ENCODE data around the gene RBM33. TPM values are rescaled to one million over a fixed set of nuclear protein-coding genes. Genes with fewer than 3 reads are reported as not detected.

Gene RBM33
- total and polyA plus RNA-seq, 9 of the 15 experiments (the other 6 are each of a cell fraction or from before 2014, with no cell fraction given), result 4.4 to 80.7 (median 27.3) TPM

DNA sequence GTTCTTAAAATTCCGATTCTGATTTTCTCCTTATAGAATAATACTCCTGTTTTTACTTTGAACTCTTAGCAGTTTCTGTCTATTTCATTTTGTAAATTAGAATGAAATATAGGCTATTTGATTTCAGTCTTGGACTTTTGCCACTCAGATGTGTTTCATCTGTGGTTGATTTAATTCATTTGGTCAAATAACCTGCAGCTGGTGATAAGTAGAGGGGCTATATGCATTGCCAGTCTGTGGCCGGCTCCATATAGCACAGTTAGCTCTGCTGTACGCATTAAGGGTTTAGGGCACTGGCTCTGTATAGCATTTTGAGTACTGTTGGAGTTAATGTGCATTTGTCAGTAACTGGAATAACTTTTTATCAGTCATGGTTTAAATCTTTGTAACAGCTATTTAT lies 35.7 kb downstream of the RBM33 start:
- peak overlapping the region; percentile 14; the same call in 1 of the 3 replicates for H3K27ac ChIP-seq (ENCODE audit: extremely low read depth, low read depth, low read length)
- POLR2A ChIA-PET, result interaction anchor here (0.9 to 1.7 kb wide), 4 partner anchors 8 to 30 kb away, joined by 4 to 6 read pairs (median 5); no protein-coding TSS in a partner anchor
- no TSS peak for BruUV-seq (replicated peaks)
- TF ChIP-seq PML (IDR thresholded peaks at IDR 0.05; ENCODE audit: low read length) (no peak), SIN3B (IDR thresholded peaks at IDR 0.05; ENCODE audit: low read depth) (no peak), SAFB (IDR thresholded peaks at IDR 0.05; ENCODE audit: borderline replicate concordance, low read depth, low read length) (no peak), CC2D1A (IDR thresholded peaks at IDR 0.05) (no peak), ZNF699 (CRISPR knock-in tag; IDR thresholded peaks at IDR 0.05; ENCODE audit: insufficient replicate concordance) (no peak), POLR2H (tag; IDR thresholded peaks at IDR 0.05; ENCODE audit: low read depth) (0 out of 2 replicates have a peak, but pooled peaks have one; percentile 19), MCM2 (IDR thresholded peaks at IDR 0.05; ENCODE audit: low read depth) (no peak), NR3C1 (CRISPR knock-in tag; IDR thresholded peaks at IDR 0.05) (no peak), ZNF589 (CRISPR knock-in tag; IDR thresholded peaks at IDR 0.05; ENCODE audit: low read depth) (0 out of 2 replicates have a peak, but pooled peaks have one; percentile 25), ZNF717 (CRISPR knock-in tag; IDR thresholded peaks at IDR 0.05) (no peak)
- TF ChIP-seq, protein P1, sequence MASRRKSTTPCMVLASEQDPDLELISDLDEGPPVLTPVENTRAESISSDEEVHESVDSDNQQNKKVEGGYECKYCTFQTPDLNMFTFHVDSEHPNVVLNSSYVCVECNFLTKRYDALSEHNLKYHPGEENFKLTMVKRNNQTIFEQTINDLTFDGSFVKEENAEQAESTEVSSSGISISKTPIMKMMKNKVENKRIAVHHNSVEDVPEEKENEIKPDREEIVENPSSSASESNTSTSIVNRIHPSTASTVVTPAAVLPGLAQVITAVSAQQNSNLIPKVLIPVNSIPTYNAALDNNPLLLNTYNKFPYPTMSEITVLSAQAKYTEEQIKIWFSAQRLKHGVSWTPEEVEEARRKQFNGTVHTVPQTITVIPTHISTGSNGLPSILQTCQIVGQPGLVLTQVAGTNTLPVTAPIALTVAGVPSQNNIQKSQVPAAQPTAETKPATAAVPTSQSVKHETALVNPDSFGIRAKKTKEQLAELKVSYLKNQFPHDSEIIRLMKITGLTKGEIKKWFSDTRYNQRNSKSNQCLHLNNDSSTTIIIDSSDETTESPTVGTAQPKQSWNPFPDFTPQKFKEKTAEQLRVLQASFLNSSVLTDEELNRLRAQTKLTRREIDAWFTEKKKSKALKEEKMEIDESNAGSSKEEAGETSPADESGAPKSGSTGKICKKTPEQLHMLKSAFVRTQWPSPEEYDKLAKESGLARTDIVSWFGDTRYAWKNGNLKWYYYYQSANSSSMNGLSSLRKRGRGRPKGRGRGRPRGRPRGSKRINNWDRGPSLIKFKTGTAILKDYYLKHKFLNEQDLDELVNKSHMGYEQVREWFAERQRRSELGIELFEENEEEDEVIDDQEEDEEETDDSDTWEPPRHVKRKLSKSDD (conservative IDR thresholded peaks at IDR 0.05; ENCODE audit: low read length), result no peak
- TF ChIP-seq, protein P2, sequence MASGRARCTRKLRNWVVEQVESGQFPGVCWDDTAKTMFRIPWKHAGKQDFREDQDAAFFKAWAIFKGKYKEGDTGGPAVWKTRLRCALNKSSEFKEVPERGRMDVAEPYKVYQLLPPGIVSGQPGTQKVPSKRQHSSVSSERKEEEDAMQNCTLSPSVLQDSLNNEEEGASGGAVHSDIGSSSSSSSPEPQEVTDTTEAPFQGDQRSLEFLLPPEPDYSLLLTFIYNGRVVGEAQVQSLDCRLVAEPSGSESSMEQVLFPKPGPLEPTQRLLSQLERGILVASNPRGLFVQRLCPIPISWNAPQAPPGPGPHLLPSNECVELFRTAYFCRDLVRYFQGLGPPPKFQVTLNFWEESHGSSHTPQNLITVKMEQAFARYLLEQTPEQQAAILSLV (tag; IDR thresholded peaks at IDR 0.05), result no peak

More for the DNA sequence above, 35.7 kb downstream of the RBM33 start:
- H3K27me3 ChIP-seq (ENCODE audit: control insufficient read depth in 2 of 2, insufficient read depth in 2 of 2, low read length in 2 of 2), result no peaks in the 10 kb centered on the region
- H4K20me1 ChIP-seq (replicated peaks; ENCODE audit: control insufficient read depth, insufficient read depth, low read length), result peaks cover 32% of the 10 kb centered on the region
- H3K4me1 ChIP-seq (replicated peaks in 1 of 2; ENCODE audit: control insufficient read depth in 2 of 2, insufficient read depth in 2 of 2, low read length in 2 of 2), result peaks cover 0 to 46% of the 10 kb centered on the region in 2 experiments; a peak in 4 of 5 replicates
- peaks cover 6% of the 10 kb centered on the region for H3K9me1 ChIP-seq (ENCODE audit: control insufficient read depth, insufficient read depth, low read length)
- peaks cover 82% of the 10 kb centered on the region for H3K79me2 ChIP-seq (ENCODE audit: control insufficient read depth, insufficient read depth, low read length)
- H3K9me3 ChIP-seq (replicated peaks; ENCODE audit: control insufficient read depth, insufficient read depth, low read depth, low read length), result no peaks in the 10 kb centered on the region
- no peak for DNase-seq (ENCODE audit: extremely low read depth in 1 of 4, low spot score in 3 of 4)
- ATAC-seq, result no peak; the same call in 2 of the 3 replicates
- in situ Hi-C loops (cut with MboI) (no loop called here), intact Hi-C loops (cut with micrococcal nuclease) (no loop called here)
- no peak overlapping the region for H2AFZ ChIP-seq (ENCODE audit: low read depth, low read length)
- H3K36me3 ChIP-seq (ENCODE audit: control insufficient read depth, insufficient read depth, low read length), result peaks cover 79% of the 10 kb centered on the region
- CTCF ChIA-PET (ENCODE audit: low intra/inter-chr PET ratio), result no interaction called here
- no peak overlapping the region for H3K4me2 ChIP-seq (ENCODE audit: insufficient read depth, low read length)
- no peak overlapping the region for H3K9ac ChIP-seq (ENCODE audit: insufficient read depth in 1 of 2, low read depth in 2 of 2, low read length in 2 of 2)
- no peak for FAIRE-seq
- 79% methylated on average over 3 of the region's 3 CpGs for WGBS (ENCODE audit: insufficient coverage, low coverage, missing lambda C conversion rate)
- H3K4me3 ChIP-seq, result no peak overlapping the region

Data from K562 (cell line).